Measurements from ENCODE around the gene TSPAN6. TPM values are rescaled to one million over a fixed set of nuclear protein-coding genes. Genes with fewer than 3 reads are reported as not detected.

TSPAN6 gene
- polyA plus RNA-seq, 1 donor from 2014 or later = 0.19 TPM

DNA sequence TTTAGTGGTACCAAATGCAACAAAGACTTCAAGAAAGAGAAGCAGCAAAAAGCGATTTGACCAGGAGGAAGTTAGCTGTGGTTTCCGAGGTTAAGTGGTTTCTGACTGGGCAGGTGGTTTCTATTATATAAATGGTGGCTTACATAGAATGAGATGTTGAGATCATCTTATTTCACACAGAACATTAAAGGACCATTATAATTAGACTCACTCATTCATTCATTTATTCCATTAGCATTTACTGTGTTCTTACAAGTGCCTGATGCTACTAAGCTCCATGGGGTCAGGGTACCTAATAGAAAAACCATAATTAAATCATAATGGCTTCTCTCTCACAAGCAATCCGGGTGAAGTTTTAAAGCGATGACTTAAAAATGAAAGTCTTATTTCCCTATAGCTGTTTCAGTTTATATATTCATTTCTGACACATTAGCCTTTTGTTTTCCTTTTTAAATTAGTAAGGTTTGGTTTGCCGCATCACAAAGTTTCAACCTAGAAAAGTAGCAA, 10.6 kb downstream of the TSPAN6 start:
- Mint-ChIP-seq H3K9me3 (peaks cover 0 to 2% (median 0%) of the 10 kb centered on the region in 3 donors), H3K27me3 (peaks cover 6% of the 10 kb centered on the region), H3K27ac (peak overlapping the region in 1 of 3 donors; percentile 13), H3K36me3 (peaks cover 3% of the 10 kb centered on the region), H3K4me3 (peak overlapping the region in 3 of 4 donors; percentile 35 to 84 (median 45)), H3K4me1 (peaks cover 12 to 16% (median 14%) of the 10 kb centered on the region in 3 donors)

DNA sequence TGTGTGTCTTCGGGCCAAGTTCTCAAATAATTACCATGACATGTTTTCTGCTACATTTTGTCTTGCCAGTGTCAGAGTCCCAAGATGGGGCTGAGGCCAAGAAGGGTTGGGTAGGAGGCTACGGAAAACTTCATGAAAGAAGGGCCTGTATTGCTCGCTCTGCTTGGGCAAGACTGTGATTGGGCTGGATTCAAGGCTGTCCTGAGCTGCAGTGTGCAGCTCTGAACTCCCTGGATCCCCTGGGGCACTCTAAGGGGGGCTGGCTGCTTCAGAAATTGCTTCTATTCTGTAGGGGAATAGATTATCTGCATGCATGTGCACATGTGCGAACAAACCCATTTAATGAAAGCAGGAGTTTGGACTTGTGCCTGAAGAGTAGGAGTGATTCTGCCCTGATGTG, 13.6 kb downstream of the TSPAN6 start:
- Mint-ChIP-seq H3K27ac (no peak overlapping the region), H3K27me3 (peaks cover 8% of the 10 kb centered on the region), H3K36me3 (no peaks in the 10 kb centered on the region), H3K4me3 (no peak overlapping the region), H3K4me1 (peaks cover 12 to 16% (median 14%) of the 10 kb centered on the region in 3 donors), H3K9me3 (peaks cover 0 to 2% (median 0%) of the 10 kb centered on the region in 3 donors)

DNA sequence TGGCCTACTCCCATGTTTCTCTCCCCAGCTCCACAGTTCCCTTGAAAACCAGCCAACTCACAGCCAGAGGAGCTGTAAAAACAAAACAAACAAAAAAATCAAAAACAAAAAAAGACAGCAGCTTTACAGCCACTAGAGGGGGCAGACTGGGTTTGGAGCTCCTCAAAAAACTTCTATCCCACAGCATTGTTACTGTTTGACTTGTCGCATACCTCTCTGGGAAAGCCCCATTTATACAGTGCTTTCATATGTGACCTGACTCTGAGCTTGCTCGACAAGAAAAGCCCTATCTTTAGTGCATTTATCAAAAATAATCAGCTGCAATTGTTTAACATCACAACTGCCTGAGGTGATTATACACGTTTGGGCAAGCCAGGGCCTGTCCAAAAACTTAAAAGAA, 21.6 kb downstream of the TSPAN6 start:
- peaks cover 30% of the 10 kb centered on the region for H3K27me3 Mint-ChIP-seq
- H3K9me3 Mint-ChIP-seq = no peaks in the 10 kb centered on the region
- no peak overlapping the region for H3K27ac Mint-ChIP-seq
- no peaks in the 10 kb centered on the region for H3K36me3 Mint-ChIP-seq
- no peaks in the 10 kb centered on the region for H3K4me1 Mint-ChIP-seq
- no peak overlapping the region for H3K4me3 Mint-ChIP-seq

DNA sequence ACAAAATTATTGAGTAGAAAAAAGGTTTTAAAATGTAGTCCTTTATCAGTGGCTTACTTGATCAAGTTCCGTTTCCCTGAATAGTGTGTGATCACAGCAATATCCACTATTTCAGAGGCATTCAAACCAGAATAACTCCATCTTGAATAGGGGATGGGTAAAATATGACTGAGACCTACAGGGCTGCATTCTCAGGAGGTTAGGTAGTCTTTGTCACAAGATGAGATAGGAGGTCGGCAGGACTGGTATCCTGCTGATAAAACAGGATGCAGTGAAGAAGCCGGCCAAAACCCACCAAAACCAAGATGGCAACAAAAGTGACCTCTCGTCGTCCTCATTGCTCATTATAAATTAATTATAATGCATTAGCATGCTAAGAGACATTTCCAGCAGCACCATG, 24.7 kb downstream of the TSPAN6 start:
- no peaks in the 10 kb centered on the region for H3K36me3 Mint-ChIP-seq
- no peak overlapping the region for H3K4me3 Mint-ChIP-seq
- no peaks in the 10 kb centered on the region for H3K9me3 Mint-ChIP-seq
- no peak overlapping the region for H3K27ac Mint-ChIP-seq
- H3K27me3 Mint-ChIP-seq = peaks cover 24% of the 10 kb centered on the region
- H3K4me1 Mint-ChIP-seq = peaks cover under 1 to 2% (median under 1%) of the 10 kb centered on the region in 3 donors

DNA sequence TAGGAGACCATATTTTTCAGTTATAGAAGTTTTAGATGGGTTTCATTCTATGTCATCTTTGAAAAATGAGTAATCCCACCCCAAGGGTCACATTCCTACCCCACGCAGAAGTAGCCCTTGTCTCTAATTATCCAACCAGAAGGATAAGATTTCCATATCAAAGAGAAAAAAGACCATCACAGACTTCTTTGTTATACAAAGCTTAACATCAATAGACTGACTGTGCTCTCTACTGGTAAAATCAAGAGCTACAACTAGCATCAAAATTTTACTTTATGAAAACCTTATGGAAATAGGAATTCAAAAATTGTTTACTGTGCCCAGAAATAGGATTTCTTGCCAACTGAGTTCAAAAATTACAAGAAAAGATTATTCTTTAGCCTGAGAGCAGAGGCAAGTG, 27.0 kb downstream of the TSPAN6 start:
- Mint-ChIP-seq H3K27ac (no peak overlapping the region), H3K36me3 (no peaks in the 10 kb centered on the region), H3K27me3 (peaks cover 22% of the 10 kb centered on the region), H3K9me3 (no peaks in the 10 kb centered on the region), H3K4me3 (no peak overlapping the region), H3K4me1 (peaks cover 6 to 12% (median 7%) of the 10 kb centered on the region in 3 donors)

DNA sequence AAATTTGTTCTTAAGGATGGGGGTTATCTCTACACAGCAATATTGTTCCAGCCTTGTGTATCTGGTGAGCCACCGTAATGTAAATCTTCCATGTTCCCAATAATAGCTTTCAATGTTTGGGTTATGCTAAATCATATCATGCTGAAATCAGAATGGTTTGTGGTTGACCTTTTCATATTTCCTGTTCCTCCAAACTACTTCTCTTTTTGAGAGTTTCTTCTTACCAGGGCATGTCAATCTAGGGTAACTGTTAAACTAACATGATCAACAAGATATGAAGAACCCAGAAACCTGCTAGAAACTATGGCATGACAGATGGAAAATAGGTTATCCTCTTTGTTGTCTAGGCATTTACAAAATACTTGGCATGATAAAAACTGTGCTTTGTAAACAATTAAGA, 29.9 kb downstream of the TSPAN6 start:
- Mint-ChIP-seq H3K4me3 (peak overlapping the region in 1 of 4 donors; percentile 43), H3K27ac (no peak overlapping the region), H3K36me3 (no peaks in the 10 kb centered on the region), H3K4me1 (peaks cover 6 to 12% (median 7%) of the 10 kb centered on the region in 3 donors), H3K27me3 (peaks cover 15% of the 10 kb centered on the region), H3K9me3 (peaks cover 0 to 2% (median 0%) of the 10 kb centered on the region in 3 donors)

DNA sequence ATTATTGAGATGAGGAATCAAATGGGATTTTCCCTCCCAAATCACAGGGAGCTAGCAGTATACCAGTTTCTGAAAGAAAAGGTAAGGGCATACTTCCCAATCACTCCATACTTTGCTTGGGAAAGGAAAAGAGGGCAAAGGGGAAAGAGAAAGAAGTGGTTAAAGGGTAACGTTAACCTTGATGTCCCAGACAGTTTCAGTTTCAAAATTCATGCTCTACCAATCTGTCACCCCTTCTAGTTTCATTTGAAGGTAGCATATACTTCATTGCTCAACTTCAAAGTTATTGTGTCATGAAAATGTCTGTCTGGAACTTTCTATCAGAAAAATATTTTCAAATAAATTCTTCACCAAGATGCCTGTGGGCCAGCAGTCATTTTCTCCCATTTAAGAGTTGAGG, 35.8 kb downstream of the TSPAN6 start:
- no peak overlapping the region for H3K27ac Mint-ChIP-seq

DNA sequence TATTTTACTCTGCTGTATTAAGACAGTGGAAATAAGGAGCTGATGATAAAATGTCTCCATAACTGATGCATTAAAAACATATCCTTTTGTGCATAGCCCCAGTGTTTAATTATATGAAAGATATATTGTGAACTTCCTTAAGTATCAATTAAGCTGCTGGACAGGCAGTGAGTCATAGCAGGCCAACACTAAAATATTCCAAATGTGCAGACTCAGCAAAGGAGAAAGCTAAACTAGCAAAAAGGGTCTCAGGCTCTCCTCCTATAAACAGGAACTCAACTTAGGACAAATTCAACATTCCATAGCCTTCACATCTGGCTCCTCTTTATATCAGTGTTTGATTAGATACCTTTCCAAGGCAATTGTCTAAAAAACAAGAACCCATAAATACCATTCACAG, 36.3 kb downstream of the TSPAN6 start:
- peaks cover 8% of the 10 kb centered on the region for H3K27me3 Mint-ChIP-seq
- H3K27ac Mint-ChIP-seq = no peak overlapping the region
- H3K4me1 Mint-ChIP-seq = peaks cover 0 to 7% (median 3%) of the 10 kb centered on the region in 3 donors
- no peak overlapping the region for H3K4me3 Mint-ChIP-seq
- H3K36me3 Mint-ChIP-seq = no peaks in the 10 kb centered on the region
- H3K9me3 Mint-ChIP-seq = peaks cover 0 to 2% (median 0%) of the 10 kb centered on the region in 3 donors

More for the DNA sequence above, 35.8 kb downstream of the TSPAN6 start:
- Mint-ChIP-seq H3K27me3 (peaks cover 5% of the 10 kb centered on the region), H3K9me3 (peaks cover 0 to 2% (median 0%) of the 10 kb centered on the region in 3 donors), H3K36me3 (no peaks in the 10 kb centered on the region), H3K4me1 (peaks cover 0 to 7% (median 3%) of the 10 kb centered on the region in 3 donors), H3K4me3 (no peak overlapping the region)

DNA sequence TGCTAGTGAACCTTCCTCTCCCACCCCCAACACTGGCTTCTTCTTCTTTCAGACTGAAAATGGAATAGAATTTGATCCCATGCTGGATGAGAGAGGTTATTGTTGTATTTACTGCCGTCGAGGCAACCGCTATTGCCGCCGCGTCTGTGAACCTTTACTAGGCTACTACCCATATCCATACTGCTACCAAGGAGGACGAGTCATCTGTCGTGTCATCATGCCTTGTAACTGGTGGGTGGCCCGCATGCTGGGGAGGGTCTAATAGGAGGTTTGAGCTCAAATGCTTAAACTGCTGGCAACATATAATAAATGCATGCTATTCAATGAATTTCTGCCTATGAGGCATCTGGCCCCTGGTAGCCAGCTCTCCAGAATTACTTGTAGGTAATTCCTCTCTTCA, 37.1 kb downstream of the TSPAN6 start:
- Mint-ChIP-seq H3K4me1 (peaks cover 0 to 7% (median 3%) of the 10 kb centered on the region in 3 donors), H3K4me3 (no peak overlapping the region), H3K9me3 (peaks cover 0 to 2% (median 0%) of the 10 kb centered on the region in 3 donors), H3K36me3 (no peaks in the 10 kb centered on the region), H3K27me3 (peaks cover 10% of the 10 kb centered on the region), H3K27ac (no peak overlapping the region)

DNA sequence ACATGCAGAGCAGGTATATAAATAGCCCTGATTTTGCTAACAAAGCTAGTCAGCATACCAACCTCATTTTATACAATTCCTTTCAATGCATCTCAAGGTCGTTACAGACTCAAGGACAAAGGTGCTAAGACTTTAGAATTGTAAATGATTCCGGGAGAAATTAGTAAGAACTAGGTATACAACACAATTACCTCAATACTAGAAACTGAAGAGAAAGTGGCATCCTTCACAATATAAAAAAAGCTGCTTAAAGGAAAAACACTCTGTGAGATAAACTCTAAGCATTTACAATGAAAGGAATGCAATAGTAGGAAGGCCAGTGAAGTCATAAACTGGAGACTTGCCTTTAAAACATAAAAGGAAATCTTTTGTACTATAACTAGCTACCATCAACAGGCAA, 40.0 kb downstream of the TSPAN6 start:
- H3K27me3 Mint-ChIP-seq = peaks cover 5% of the 10 kb centered on the region
- H3K36me3 Mint-ChIP-seq = no peaks in the 10 kb centered on the region
- H3K4me3 Mint-ChIP-seq = no peak overlapping the region
- H3K4me1 Mint-ChIP-seq = peaks cover 0 to 7% (median 3%) of the 10 kb centered on the region in 3 donors
- no peaks in the 10 kb centered on the region for H3K9me3 Mint-ChIP-seq
- no peak overlapping the region for H3K27ac Mint-ChIP-seq

DNA sequence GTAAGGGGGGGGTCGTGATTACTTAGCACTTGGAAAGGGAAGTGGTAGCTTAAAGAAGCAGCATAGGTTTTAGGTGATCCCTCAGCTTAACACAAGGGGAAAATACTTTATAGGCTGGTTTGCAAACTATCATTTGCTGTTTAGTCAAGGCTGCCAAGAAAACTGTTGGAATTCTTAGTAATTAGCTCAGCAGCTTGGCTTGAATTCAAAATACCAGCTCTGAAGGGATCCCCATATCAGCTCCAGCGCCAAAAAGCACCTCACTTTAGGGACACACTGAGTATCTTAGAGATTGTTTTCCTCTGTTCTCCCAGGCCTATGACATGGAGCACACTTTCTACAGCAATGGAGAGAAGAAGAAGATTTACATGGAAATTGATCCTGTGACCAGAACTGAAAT, 43.0 kb downstream of the TSPAN6 start:
- H3K4me3 Mint-ChIP-seq = no peak overlapping the region
- no peaks in the 10 kb centered on the region for H3K9me3 Mint-ChIP-seq
- H3K4me1 Mint-ChIP-seq = peaks cover 0 to 4% (median 0%) of the 10 kb centered on the region in 3 donors
- no peak overlapping the region for H3K27ac Mint-ChIP-seq
- H3K27me3 Mint-ChIP-seq = peaks cover 10% of the 10 kb centered on the region
- no peaks in the 10 kb centered on the region for H3K36me3 Mint-ChIP-seq

DNA sequence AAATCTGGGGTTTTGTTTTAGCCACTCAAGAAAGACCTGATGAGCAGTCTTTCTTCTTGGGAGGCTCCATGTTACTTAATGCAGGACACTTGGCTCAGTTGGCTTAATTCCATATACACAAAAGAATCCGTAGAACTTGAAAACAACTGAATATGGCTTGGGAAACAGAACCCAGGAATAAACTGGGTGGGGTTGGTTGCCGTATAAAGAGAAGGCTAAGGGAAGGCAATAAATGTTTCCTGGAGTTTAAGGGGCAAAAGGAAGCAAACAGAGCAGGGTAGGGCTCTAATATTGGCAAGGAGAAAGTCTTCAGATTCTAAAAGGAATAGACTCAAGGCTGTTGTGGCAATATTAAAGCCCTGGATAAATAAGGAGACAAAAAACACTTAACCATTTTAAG, 43.5 kb downstream of the TSPAN6 start:
- H3K4me3 Mint-ChIP-seq = no peak overlapping the region
- H3K4me1 Mint-ChIP-seq = peaks cover 0 to 4% (median 0%) of the 10 kb centered on the region in 3 donors
- peaks cover 0 to under 1% (median 0%) of the 10 kb centered on the region in 3 donors for H3K9me3 Mint-ChIP-seq
- H3K27ac Mint-ChIP-seq = no peak overlapping the region
- H3K36me3 Mint-ChIP-seq = no peaks in the 10 kb centered on the region
- peaks cover 11% of the 10 kb centered on the region for H3K27me3 Mint-ChIP-seq

DNA sequence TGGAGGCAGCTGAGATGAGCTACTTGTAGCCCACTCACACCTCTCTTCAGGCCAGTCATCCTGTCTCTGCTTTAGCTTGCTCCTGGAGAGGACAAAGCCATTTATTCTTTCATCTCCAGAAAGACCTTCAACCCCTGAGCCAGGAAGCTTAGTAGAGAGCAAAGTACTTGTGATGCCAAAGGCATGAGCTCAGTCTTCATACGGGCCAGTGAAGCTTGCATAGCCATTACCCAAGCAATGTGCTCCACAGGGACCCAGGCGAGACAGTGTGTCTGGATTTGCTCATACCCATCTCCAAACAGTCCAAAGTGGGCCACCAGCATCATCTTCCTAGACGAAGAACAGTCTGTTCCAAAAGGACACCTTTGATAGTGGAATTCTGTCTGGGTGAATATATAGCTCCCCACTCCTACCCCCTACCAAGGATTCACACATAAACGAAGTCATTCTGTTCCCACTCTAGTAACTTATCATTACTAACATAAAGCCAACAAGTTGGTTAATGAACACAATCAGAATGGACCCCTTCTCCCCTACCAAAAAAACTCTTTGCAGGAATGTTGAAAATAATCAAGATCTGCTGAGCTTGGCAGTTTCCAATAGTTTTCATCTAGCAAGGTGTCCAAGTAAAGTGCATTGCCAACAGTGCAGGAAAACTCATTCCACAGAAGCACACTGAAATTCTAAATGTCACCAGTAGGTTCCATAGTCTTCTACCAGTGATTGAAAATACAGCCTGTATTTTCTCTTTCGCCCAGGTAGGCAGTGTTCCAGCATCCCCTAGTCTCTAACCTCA, 45.2 kb downstream of the TSPAN6 start:
- Mint-ChIP-seq H3K4me1 (peaks cover 0 to 4% (median 0%) of the 10 kb centered on the region in 3 donors), H3K27me3 (peaks cover 14% of the 10 kb centered on the region), H3K27ac (peak overlapping the region in 1 of 3 donors; percentile 41), H3K4me3 (no peak overlapping the region), H3K9me3 (peaks cover 0 to 2% (median 0%) of the 10 kb centered on the region in 3 donors), H3K36me3 (no peaks in the 10 kb centered on the region)

DNA sequence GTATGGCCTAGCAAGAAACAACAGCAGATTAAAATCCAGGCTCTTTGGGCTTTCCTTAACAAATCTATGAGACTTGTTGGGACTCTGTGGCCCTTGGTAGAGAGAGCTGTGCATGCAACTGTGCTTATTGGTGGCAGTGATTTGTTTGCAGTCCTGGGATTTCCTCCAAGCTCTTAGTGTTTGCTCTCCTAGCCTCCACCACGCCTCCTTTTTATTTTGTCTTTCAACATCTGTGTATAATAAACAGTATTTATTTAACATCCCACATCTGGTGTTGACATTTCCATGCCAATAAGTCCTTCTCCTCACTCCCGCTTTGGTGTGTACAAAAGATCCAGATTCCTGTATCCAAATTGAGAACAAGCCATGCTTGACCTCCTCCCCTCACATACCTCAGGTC, 48.7 kb downstream of the TSPAN6 start:
- H3K27me3 Mint-ChIP-seq = peaks cover 23% of the 10 kb centered on the region
- no peak overlapping the region for H3K27ac Mint-ChIP-seq
- no peaks in the 10 kb centered on the region for H3K36me3 Mint-ChIP-seq
- H3K4me3 Mint-ChIP-seq = no peak overlapping the region
- H3K4me1 Mint-ChIP-seq = peaks cover 0 to 4% (median 0%) of the 10 kb centered on the region in 3 donors
- peaks cover 0 to 2% (median 0%) of the 10 kb centered on the region in 3 donors for H3K9me3 Mint-ChIP-seq

DNA sequence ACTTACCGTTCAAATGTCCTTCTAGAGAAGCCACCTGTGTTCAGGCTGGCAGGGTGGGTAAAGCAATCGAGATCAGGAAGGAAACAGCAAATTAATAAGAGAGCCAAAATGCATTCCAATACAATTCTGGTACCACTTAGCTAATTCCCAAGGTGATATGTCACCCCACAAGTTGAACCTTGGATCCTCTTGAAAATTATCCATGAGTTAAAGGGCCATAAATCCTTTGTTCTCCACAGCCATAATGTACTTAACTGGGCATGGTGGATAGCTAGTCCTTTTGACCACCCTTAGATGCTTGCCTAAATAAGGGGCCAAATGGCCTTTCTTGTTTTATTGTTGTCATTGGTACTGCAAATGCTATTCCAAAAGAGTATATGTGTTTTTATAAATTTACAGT, 49.9 kb downstream of the TSPAN6 start:
- Mint-ChIP-seq H3K4me3 (no peak overlapping the region), H3K27ac (no peak overlapping the region), H3K36me3 (no peaks in the 10 kb centered on the region), H3K9me3 (peaks cover 0 to 2% (median 0%) of the 10 kb centered on the region in 3 donors), H3K4me1 (peaks cover 0 to 4% (median 0%) of the 10 kb centered on the region in 3 donors), H3K27me3 (peaks cover 27% of the 10 kb centered on the region)
